Left renal cortex interstitium (tissue), 4 donors: ENCODE measurements around the gene EXD3. TPM values are rescaled to one million over a fixed set of nuclear protein-coding genes. Genes with fewer than 3 reads are reported as not detected.
A peak's percentile ranks its signal among the peaks of the same experiment; 100 is the strongest.

Source experiments
- DNase-seq, 4 donors: peaks; one replicate each; pipeline ENCODE4 v3.0.0-alpha.2; 2013; ENCODE audit warnings: low read depth in 4 of 4, low spot score in 2 of 4, missing footprints in 1 of 4
- polyA plus RNA-seq, 4 donors: library from polyadenylated mRNA; unstranded; fragments of 120-200 nt; gene quantifications; one replicate each; pipeline ENCODE4 v1.2.1, GENCODE V29; 2013; ENCODE audit not compliant: insufficient read length in 4 of 4

The EXD3 gene
- polyA plus RNA-seq, 4 donors = 8.1 to 26.1 (median 19.7) TPM

DNA sequence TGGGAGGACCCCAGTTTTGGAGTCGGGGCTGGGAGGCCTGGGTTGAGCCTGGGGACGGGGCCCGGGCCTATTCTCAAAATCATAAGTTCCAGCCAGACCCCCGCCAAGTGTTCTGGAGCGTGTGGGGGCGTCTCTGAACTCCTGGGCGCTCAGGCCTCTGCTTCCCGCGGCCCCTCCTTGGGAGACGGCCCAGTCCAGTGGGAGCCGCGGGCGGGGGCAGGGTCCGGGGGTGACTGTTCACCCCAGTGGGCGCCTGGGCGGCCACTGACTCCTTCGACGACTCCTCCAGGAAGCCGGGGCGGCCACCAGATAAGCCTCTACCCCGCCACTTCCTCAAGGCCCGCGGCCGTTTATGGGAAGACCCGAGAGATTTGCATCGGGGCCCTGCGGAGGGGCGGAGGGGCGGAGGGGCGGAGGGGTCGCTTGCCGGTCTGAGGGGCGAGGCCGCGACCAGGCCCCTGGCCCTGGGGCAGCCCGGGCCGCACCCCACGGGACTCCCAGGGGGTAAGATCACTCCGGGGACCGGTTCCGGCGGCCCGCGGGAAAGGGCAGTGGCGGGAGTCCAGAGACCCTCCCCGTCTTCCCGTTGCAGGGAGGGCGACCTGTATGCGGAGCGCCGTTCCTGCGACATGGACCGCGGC lies 144.8 kb downstream of the EXD3 start:
- no peak for DNase-seq

DNA sequence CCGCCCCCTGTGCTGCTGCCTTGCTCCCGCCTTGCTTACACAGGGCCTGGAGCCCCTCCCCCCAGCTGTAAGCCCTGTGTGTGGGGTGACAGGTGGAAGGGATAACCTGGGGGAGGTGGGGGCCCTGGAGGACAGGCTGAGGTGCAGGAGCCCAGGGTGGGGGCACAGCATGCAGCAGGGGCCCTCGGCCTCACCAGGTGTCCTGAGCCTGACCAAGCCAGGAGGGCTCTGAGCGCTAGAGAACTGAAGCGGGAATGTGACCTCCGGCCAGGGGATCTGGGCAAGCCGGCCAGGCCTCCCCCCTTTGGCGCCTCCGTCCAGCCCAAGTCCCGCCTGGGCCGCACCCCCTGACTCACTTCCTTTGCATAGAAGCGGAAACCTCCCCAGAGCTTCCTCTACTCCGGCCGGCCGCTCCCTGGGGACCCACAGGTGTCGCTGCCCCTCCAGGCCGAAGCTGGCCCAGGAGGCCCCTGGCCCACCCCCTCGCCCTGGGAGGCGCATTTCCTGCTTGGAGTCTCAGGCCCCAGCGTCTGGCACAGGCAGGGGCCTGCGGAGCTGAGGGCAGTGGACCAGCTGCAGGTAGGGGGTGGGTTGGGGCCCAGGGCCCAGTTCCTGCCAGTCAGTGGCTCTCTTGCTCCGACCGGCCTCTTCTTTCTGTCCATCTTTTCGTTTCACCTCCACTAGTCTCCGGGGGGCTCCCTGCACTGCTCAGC lies 145.5 kb downstream of the EXD3 start, which contains the start of gene TOR4A:
Gene TOR4A (plus strand): TSS at position 398 of the 713 bp plus-strand sequence. CDS start 964 bp downstream, outside the sequence.
- peak in 1 of 4 donors; percentile 61 for DNase-seq

DNA sequence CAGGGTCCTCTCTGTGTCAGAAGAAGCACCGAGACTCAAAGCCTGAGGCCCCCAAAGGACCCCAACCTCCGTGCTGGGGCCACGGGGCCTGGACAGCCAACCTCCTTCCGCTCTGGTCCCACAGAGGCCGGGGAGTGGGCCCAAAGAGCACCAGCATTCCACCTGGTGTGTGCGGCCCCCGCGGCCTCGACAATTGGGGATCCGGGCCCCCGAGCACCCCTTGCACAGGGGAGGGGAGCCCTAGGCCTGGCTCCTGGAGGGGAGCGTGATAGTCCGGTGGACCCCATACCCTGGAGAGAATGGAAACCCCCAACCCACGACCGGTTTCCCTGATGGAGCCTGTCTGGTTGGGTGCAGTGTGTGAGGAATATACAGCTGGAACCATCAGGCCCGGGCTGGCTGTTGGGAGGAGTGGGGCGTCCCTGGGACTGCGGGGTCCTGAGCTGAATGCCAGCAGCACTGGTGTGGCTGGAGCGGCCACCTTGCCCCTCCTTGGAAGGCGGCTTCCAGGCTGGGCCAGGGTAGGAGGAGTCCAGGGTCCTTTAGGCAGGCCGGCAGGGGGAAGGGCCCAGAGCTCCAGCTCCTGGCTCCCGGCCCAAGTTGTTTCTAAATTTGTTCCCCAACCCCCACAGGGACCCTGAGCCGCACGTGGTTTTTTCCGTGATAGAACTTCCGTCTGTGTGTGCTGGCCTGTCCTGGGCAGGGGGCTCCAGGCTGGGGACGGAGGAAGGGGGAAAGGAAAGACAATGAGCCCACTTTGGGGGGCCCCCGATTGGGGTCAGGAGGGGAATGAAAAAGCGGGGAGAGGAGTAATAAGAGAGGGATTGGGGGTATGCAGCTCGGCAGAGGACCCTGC lies 146.3 kb downstream of the EXD3 start:
- no peak for DNase-seq

DNA sequence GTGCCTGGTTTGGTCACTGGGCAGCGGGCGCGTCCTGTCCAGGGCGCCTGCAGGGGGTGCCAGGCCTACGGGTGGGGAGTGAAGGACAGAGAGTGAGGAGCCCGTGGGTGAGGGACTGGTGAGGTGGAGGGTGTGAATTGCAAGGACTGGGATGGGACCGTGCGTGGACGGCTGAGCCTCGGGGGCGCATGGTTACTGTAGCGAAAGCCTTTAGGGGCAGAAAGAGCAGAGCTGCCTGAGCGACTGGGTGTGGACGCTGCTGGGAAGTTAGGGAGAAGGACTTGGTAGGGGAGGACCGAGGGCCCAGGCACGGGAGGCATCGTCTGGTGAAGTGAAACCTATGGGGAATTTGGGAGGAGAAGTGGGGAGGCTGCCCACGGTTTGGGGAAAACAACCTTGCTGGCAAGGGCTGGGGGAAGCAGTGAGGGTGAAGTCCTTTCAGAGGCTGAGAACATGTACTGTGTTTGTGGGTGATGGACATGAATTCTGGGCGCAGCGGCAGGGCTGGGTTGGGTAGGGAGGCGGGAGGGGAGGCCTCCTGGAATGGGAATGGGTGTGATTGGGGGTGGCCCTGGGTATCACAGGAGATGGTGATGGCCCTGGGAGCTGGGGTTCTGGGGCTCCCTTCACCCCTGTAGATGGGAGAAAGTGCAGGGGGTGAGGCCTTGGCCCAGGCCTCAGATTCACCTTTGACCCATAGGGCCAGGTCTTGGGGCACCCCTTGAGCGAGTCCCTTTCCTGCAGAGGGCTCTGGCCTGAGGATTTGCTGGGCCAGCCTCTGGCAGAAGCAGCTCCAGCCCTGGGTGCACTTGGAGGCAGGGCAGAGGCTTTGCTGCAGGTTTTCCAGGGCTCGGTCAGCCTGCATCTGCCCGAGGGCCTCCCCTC lies 147.1 kb downstream of the EXD3 start:
- no peak for DNase-seq

DNA sequence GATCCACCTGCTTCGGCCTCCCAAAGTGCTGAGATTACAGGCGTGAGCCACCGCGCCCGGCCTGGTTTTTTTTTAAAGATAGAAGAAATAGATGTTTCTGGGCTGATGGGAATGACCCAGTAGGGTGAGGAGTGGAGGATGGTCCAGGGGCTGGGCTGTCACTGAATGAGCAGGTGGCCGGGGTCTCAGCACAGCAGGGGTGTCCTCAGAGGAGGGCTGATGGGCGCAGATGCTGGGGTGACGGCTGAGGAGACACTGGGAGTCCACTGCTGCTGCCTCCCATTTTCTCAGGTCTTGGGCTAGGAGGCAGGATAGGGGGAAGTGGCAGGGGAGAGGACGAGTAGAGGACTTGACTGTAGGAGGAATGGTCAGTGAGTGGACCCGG lies 147.8 kb downstream of the EXD3 start:
- no peak for DNase-seq

DNA sequence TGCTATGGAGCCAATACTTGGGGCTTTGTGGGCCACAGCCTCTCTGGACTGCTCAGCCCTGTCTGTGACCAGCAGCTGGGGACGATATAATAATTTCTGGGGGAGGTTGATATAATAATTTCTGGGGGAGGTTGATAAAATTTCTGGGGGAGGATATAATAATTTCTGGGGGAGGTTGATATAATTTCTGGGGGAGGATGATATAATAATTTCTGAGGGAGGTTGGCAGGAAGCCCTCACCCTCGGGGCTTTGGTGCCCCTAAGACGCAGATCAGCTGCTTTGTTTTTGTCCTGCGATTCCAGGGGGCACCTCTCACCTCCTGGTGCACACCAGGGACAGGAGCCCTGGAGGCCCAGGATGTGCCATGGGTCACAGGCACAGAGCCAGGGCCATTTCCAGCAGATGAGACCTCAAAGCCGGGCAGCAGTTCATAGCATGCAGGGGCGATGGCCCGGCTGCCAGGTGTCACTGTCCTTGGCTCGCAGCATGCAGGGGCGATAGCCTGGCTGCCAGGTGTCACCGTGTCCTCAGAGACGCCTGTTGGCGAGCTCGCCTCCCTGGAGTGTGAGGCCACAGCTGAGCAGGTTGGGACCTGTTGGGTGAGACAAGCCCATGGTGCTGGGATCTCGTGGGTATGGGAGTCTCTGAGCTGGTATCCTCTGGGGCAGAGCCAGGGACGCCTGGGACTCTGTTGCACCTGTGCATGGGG lies 149.2 kb downstream of the EXD3 start:
- no peak for DNase-seq

DNA sequence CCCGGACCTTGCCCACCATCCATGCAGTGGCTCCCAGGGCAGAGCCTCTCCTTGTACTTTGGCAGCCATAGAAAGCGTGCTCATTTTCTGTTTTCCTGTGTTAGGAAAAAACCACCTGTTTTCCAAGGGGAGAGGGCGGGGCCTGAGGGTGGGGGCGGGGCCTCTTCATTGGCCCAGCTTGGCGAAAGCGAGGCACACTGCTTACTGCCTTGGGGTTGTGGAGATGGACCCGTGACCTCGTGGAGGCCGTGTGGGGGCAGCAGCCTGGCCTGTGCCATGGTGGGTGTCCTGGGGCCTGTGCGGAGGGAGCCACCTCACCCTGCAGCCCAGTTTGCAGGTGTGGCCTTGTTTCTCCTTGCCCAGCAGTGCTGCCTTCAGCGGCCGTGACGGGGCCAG lies 149.9 kb downstream of the EXD3 start:
- DNase-seq = no peak

DNA sequence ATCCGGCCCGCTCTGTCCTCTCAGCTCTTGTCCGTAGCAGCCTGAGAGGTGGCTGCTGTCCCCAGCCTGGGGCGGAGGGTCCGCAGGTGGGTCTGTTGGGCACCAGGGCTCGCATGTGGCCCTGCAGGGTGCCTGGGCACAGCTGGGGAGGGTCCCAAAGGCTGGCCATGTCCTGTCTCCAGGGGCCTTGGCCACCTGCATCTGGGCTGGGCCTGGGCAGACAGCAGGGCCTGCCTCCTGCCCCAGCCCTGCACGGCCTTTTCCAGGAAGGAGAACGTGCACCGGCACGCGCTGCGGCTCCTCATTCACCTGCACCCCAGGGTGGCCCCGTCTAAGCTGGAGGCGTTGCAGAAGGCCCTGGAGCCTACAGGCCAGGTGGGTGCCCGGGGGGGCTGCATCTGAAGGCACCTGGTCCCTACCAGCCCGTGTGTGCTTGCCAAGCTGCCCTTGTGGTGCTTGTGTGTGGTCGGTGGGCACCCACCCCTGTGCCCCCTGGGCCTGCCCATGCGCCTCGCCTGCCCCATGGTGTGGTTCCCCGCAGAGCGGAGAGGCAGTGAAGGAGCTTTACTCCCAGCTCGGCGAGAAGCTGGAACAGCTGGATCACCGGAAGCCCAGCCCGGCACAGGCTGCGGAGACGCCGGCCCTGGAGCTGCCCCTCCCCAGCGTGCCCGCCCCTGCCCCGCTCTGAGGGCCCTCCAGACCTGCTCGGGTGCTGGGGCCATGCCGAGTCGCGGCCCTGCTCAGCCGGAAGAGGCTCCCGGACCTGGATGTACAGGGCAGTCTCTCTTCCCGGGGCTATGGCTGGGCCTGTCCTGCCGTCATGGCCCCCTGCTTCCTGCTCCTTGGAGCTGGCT lies 150.5 kb downstream of the EXD3 start:
- no peak for DNase-seq

DNA sequence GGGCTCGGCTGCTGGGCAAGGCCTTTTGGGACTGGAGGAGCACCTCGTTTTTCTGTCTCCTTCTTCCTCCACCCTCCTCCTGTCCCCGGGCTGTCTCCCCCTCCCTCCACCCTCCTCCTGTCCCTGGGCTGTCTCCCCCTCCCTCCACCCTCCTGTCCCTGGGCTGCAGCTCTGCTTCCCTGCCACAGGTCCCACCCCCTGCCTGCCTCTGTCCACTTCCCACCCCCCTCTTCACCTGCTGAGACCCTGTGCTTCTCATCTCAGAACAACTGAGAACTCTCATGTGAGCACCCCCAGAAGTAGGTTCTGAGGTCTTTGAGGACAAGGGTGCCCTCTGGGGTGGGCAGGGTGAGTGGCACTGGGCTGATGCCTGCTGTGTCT lies 151.3 kb downstream of the EXD3 start:
- DNase-seq = no peak

DNA sequence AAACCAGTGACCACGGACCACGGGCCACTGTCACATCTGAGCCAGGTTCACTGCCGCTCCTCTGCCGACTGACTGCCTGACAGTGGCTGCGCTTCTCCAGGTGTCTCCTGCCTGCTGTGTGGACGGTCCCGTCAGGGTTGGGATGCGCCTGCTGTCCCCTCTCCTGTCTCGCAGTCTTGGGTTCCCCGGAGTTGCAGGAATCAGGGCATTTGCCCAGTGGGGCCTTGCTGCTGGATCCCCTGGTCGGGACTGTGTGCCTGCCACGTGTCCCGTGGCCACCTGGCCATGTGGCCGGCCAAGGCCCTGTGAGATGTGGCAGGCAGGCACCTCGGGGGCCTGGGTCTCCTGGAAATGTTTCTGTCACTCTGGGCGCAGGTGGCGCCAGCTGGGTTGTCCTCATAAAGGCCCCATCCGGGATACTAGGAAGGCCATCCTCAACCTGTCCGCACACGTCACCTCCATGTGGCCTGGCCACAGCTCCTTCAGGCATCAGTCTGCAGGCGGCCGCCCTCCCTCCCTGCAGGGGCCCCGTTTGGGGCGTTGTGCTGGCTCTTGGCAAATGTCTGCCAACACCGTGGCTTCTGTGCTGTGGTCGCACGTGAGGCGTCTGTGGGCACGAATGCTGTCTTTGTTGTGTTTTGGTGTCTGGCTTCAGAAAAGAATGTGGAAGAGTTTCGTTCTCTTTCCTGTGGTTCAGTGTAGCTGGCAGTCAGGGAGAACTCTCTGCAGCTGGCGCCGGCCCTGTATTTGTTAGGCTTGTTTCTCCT lies 151.8 kb downstream of the EXD3 start:
- DNase-seq = no peak

DNA sequence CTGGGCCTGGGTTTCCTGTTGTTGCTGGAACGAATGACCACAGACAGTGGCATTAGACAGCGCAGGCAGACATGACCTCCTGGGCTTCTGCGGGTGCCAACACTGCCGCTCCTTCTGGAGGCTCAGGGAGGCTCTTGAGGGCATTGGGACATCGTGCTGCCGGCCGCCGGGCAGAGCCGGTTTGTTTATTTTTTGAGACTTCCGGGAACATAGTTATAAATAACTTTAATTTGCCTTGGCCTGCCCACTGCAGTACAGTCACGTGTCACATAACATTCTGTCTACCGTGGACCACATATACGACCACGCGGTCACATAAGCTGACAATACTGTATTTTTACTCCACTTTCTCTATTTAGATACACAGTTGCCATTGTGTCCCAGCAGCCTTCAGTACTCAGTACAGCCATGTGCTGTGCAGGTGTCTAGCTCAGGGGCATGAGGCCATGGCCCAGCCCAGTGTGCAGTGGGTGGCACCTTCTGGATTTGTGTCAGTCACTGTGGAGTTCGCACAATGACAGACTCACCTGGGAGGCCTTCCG lies 153.7 kb downstream of the EXD3 start:
- no peak for DNase-seq

DNA sequence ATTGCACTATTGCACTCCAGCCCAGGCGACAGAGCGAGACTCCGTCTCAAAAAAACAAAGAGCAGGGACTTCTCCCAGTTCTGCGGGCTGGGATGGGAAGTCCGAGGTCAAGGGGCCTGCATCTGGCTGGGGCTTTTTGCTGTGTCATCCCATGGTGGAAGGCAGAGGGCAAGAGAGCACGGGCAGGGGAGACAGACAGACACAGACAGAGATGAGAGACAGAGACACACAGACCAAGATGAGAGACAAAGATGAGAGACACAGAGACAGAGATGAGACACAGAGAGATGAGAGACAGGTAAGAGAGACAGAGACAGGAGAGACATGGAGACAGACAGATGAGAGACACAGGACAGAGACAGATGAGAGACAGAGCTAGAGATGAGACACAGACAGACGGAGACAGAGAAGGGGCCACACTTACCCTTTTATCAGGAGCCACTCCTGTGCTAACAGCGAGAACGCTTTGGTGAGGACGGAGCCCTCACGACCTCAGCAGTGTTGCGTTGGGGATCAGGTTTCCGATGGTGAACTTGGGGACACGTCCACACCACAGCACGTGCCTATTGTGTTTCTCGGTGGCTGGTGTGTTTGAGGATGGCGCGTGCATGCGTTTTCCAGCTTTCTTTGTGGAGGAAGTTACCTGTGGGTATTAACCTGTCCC lies 154.3 kb downstream of the EXD3 start:
- DNase-seq = no peak

DNA sequence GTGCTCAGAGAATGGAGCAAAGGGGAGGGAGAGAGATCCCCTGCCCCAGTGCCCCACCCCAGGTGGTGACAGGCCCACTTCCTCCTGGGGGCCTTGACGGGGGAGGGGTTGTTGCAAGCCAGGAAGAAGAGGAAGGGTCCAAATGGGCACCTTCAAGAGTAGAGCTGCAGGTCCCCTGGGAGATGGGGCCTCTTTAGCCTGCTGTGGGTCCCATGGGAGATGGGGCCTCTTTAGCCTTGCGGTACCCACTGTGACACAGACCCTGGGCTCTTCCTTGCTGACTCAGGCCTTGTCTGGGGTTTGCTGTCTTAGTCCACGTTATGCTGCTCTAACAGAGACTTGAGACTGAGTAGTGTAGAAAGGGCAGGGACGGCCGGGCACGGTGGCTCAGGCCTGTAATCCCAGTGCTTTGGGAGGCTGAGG lies 155.0 kb downstream of the EXD3 start:
- DNase-seq = no peak

DNA sequence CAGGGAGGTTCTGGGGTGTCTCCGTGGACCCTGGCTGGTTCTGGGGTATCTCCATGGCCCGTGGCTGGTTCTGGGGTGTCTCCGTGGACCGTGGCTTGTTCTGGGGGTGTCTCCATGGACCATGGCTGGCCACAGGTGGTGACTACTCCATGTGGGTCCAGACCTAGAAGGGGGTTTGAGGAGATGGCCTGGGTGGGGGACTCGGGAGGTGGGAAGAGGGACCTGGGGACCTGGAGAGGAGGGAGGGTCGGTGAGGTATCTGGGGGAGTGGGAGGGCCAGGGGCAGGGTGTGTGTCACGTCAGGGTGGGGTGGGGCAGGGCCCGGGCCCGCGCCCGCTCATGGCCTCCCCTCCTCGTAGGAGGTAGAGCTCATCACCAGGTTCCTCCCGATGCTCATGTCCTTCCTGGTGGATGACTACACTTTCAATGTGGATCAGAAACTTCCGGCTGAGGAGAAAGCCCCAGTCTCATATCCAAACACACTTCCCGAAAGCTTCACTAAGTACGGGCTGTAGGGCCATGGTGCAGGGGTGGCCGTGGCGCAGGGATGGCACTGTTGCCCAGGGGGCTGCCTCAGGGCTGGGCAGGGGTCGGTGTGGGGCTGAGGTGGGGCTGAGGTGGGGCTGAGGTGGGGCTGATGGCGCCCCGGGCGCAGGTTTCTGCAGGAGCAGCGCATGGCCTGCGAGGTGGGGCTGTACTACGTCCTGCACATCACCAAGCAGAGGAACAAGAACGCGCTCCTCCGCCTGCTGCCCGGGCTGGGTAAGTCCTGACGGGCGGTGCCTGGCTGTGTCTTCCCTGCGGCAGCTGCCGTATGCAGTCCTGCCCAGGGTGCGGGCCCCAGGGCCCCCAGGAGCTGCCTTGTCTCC lies 156.1 kb downstream of the EXD3 start:
- no peak for DNase-seq

DNA sequence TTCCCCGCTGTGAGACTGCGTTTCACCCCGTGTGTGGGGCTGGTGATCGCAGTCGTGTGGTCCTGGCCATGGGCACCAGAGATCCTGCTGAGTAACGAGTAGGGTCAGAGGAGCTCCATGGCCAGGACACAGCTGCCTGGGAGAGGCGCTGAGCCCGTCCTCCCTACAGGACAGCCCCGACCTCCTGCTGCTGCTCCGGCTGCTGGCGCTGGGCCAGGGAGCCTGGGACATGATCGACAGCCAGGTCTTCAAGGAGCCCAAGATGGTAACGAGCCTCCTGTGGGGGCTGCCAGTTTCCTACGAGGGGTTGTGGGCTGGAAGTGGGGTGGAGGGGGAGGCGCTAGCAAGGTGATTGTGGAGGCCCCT lies 156.8 kb downstream of the EXD3 start:
- no peak for DNase-seq

DNA sequence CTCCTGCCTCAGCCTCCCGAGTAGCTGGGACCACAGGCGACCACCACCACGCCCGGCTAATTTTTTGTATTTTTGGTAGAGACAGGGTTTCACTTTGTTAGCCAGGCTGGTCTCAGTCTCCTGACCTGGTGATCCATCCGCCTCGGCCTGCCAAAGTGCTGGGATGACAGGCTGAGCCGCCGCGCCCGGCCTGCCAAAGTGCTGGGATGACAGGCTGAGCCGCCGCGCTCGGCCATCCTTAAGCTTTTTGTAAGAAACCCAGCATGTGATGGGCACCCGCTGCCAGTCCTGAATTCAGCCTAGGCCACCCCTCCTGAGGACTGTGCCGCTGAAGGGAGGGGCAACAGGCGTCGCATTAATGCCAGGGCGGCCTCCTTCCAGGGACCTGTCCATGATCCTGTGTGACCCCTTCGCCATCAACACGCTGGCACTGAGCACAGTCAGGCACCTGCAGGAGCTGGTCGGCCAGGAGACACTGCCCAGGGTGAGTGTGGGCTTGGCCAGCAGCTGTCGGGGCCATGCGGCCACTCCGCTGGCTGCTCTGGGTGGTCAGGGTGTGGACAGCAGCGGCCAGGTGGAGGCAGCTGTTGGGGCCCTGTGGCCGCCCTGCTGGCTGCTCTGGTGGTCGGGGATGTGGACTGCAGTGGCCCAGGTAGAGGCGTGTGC lies 157.3 kb downstream of the EXD3 start:
- DNase-seq = no peak
